GM18526 (cell line): ENCODE data around the gene DSG3.

ENCODE experiments used
- POLR2A ChIP-seq: IDR thresholded peaks from 3 replicates; pipeline ENCODE4 v1.6.1; 2011; ENCODE audit not compliant: insufficient read length; ENCODE audit errors: extremely low read depth

DSG3 gene

DNA sequence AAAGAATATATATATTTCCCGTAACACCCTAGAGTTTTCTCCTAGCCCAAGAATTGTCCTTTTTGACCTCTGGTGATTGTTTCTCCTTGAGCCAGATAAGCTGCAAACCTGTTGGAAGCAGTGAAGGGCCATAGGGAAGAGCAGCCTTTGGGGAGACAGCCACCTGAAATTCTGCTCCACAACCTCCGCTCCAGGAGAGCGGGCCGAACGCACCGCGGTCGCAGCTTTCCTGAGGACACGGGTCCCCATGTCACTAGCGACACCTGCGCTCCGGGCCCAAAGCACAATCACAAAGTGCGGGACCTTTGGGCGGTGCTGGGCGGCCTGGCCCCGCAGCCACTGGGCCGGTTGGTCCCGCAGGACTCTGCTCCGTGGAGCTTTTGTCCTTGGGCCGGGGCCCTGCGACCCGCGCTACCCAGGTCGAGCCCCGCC lies 49.9 kb downstream of the DSG3 start:
- TF ChIP-seq POLR2A: no peak

DNA sequence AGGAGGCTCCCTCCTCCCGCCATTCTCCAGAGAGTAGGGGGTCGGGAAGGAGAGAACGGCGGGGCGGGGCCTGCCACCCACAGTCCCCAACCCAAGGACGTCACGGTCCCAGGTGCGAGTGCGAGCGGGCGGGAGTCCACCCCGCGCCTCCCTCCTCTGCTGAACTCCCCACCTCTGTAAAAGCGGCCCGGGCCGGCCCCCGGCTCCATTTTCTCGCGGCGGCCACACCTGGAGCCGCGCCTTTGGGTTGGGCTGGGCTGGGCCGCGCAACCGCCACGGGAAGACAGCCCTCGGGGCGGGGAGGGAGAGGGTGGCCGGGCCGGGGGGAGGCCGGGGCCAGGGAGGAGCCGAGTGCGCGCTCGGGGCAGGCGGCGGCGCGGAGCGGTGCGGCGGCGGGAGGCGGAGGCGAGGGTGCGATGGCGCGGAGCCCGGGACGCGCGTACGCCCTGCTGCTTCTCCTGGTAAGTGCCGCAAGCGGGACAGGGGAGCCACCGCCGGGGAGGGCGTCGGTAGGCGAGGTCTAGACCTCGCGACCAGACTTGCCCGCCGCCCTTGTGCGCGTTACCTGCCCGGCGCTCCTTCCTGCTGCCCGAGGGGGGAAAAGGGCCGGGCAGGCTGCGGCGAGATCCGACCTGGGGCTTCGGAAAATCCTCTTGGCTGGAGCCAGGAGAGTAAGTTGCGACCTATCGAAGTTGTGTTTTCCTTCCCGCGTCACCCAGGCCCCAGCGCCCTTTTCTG lies 50.5 kb downstream of the DSG3 start, which contains the start of gene DSG2:
TSS of gene DSG2 (plus strand) at position 342 of the 738 bp plus-strand sequence. CDS start at position 417, 75 bp downstream.
- TF ChIP-seq POLR2A: peak; percentile 39

DNA sequence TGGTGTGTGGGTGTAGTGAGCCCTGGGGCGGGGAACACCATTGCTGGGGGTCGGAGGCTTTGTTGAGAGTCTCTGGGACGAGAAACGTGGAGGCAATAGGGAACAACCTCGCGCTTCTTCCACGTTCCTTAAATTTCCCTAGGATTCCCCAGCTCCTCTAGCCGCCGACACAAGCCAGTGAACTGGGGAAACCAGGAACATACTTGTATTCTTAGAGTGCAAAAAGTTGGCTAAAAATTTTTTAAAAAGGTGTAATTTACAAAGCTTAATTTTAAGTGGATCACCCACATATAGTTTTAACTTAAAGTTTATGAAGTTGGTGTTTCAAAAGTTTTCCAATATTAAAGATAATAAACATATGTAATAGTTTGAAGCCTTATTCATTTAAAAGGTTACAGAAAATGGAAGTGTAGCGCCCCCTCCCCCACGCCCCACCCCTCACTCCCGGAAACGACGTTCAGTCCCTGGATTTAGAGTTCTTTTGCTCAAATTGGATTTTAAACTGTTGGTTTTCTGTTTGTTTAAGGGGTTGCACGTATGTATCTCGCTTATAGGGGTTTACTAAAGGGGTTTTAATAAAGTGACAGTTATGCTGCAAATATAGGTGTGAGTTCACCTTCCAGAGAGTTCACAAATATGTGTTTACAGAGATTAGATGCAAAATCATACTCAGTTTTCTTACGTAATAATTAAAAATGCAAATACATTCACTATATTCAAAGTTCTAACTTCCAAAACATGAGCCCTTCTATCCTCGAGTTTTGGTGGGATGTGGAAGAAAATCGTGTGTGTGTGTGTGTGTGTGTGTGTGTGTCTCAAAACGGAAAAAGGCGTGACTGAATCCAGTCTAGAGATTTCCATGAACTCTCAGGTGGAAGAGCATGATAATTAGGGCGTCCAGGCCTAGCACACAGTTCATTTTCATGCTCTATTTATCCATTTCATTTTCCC lies 51.3 kb downstream of the DSG3 start:
- TF ChIP-seq POLR2A: no peak

DNA sequence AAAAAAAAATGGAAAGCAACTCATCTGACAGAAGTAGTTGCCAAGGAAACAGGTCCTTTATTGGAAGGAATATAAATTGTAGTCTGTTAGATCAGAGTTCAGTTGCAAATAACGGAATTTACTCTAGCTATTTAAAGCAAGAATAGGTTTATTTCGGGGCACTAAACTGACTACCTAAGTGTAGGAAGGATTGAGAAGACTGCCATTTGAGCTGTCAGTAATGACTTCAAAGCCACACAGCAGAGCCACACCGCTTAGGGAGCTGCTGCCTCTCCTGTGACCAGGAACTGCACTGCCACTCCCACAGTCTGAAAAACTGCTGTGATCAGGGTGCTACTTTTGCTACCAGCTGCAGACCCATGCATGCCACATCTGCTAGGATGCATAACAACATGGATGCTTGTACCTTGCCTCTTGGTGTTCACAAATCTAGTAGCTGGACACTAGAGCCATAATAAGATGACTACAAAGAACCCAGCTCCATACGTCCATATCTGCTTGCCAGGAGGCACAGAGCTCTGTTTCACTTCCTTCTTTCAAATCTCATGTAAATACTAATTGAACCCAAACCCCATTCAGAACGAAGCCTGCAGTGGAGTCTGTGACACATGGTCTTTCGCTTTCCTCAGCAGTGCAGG lies 52.6 kb downstream of the DSG3 start:
- no peak for TF ChIP-seq POLR2A

DNA sequence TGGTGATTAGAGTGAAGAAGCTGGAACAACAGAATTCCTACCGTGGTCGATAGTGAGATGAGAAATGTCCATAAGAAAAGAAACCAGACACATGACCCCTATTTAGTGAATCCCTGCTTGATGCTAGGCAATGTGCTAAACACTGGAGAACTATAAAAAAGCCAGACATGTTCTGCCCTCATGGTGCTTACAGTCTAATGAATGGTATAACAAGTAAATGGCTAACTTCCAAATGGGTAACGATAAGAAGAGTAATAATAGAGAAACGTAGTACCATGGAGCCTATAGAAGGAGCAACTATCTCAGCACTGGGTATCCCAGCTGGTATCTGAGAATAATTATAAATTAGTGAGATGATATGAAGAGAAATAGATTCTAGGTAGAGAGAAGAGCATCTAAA lies 55.5 kb downstream of the DSG3 start:
- TF ChIP-seq POLR2A: no peak

DNA sequence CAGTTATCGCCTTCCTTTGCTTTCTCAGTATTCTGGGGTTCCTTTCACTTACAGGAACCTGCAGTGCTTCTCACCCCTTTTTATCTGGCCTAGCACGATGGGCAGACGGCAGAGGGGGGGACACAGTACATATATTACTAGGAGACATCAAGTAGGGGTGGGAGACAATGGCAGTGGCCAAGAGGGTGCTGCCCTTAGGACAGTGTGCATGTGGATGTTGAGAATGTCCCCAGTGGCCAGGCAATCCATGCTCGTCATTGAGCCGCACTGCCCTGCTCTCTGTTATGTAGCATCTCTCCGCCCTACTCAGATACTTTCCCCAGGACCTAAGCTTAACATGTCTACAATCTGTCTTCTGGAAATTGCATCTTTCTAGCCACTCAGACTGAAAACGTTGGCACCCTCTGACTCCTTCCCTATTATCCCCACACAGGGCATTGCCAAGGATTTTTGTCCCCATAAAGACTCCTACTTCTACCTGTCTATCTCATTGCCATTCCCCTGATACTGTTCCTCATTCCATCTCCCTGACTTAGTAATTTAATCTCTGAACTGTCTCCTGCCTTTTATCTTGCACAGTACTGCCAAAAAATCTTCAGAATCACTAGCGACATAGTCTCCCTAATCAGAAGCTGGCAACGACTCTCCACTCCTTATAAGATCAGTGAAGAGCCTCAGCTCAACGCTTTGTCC lies 57.1 kb downstream of the DSG3 start:
- TF ChIP-seq POLR2A: no peak

DNA sequence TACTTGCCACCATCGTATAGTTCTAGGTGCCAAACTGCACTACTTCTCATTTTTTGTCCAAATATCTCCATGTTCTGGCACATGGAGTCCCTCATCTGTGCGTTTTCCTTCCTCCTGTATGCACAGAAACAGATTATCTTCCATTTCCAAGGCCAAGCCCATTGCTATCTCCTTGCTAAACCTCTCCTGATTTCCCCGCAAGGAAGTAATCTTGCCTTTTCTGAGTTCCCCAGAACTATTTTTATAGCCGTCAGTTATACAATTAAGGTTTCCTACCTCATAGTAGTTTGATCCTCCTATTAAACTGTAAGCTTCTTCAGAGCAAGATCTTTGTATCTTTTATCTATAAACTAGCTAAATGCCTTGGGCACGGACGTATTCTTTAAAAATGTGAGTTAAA lies 57.6 kb downstream of the DSG3 start:
- no peak for TF ChIP-seq POLR2A

DNA sequence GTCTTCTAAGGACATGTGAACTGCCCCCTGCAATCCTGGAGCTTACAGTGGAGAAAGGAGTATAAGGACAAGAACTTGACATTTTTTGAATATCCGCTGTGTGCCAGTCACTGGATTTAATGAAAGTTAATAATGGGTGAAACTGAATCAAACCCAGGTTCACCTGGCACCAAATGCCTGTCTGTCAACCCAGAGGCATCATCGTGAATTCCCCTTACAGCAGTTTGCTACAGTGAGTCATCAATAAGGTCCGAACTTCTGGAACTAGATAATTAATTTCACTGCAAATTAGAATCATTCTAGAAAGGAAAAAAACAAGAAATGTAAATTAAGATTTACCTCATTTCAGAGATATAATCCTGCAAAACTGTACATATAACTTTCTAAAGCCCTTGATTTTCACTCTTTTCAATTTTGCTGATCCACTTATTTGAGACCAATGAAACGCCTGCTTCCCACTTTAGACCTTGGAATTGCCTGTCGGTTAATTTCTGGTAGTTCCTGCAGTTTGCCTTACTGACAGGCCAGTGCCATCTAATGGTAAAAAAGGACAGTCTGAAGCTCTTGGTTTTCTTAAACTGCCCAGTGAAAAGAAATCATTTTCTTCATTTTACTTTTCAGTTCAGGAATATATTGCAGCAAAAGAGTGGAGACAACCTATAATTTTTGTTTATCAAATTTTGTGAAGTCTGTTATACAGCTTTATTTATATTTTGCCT lies 58.6 kb downstream of the DSG3 start:
- no peak for TF ChIP-seq POLR2A

DNA sequence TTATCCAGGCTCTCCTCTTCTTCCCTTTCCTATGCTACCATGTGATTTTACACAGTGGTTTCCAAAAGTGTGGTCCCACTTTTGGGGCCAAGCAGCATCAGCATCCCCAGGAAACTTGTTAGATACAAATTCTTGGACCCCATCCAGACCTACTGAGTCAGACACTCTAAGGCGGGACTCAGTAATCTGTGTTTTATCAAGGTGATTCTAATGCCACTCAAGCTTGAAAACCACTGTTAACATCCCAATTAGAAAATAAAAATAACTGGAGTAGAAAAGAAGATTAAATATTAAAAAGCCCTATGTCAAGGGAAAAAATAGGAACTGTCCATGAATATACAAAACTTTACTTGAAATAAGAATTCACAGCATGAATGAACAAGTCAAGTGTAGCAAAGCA lies 61.2 kb downstream of the DSG3 start:
- TF ChIP-seq POLR2A: no peak

DNA sequence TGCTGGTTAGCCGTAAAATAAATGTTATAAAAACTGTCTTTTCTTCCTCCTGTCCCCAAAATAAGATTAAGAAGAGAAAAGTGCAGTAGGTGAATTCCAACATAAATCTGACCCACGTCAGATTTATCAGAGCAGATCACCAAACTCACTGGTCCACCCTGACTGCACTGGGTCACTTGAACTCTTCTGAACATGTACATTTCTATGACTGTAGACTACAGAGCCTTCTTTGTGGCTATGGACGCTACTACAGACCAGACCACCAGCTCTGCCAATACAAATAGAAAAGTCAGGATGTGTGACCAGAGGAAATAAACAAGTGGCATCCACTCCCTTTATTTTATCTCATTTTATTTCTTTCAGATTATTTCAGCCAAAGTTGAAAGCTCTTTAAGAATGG lies 62.0 kb downstream of the DSG3 start:
- TF ChIP-seq POLR2A: no peak

DNA sequence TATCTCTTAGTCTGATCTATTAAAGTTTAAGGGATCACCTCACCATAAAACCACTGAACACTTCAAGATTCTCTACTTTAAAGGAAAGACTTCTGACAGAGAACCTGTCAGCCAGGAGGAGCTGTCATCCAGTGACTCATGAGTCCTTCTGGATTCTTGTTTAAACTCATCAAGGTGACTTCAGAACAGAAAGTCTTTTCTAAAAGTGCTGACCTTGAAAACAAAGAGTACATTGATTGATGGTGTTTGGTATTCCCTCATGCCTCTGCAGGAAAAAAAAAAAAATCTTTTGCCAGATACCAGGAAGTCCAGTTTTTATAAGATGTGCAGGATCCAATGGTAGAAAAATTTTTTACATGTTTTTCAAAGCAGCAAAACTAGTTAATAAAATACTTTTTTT lies 62.8 kb downstream of the DSG3 start:
- TF ChIP-seq POLR2A: no peak

DNA sequence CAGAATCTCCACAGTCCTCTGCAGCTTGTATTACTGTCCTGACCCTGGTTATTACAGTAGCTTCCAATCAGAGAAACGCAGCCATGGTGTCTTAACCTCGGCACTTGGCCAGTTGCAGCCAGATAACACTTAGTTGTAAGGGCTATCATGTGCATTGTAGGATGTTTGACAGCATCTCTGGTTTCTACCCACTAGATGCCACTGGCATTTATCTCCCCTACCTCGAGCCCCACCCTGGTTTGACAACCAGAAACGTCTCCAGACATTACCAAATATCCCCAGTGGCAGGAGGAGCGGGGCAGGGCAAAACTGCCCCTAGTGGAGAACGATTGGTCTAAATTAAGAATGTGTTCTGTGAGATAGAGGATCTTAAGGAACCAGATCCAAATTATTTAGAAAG lies 63.6 kb downstream of the DSG3 start:
- TF ChIP-seq POLR2A: no peak

DNA sequence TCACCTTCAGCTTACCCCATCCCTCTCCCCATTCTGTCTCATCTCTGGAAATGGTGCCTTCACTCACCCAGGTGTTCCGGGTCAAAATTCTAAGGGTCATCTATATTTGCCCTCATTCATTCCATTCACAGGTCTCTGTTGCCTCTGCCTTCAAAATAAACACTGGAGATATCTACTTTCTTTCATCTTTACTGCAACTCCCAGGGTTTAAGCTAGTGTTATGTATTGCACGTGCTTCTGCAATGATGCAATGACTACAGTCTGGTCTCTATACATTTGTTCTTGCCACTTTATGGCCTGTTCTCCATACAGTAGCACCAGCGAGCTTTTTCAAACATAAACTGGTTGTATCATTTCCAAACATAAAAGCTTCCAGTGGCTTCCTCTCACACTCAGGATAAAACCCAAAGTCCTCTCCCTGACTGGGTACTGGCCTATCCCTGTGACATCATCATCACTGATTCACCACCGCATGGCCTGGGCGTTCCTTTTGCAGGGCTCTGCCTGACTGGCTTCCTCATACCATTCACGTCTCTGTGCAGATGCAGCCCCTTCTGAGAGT lies 64.7 kb downstream of the DSG3 start:
- TF ChIP-seq POLR2A: no peak
